ENCODE data around the gene GPATCH2. TPM values are rescaled to one million over a fixed set of nuclear protein-coding genes. Genes with fewer than 3 reads are reported as not detected.

Gene GPATCH2
- total RNA-seq, 1 experiment from 2014 or later = 11.3 TPM

DNA sequence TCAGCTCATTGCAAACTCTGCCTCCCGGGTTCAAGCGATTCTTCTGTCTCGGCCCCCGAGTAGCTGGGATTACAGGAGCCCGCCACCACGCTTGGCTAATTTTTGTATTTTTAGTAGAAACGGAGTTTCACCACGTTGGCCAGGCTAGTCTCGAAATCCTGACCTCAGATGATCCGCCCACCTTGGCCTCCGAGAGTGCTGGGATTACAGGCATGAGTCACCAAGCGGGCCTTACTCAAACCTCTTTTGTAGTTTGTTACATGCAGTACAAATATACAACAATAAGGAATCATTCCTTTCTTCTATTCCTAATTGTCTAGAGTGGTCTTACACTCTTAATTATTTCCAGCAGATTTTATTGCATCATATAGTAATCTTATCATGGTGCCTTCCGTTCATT lies 16.9 kb upstream of the GPATCH2 start:
- Histone ChIP-seq H3K4me1 (ENCODE audit: control insufficient read depth in 1 of 2, insufficient read depth in 2 of 2, low read length in 2 of 2) (peaks cover 0 to 5% of the 10 kb centered on the region in 2 experiments; a peak in 2 of 4 replicates), H3K9me2 (ENCODE audit: insufficient read depth) (no peaks in the 10 kb centered on the region), H3K4me3 (replicated peaks in 1 of 2; ENCODE audit: low read depth in 1 of 2, low read length in 2 of 2) (no peak overlapping the region), H3K79me2 (ENCODE audit: insufficient read depth, low read length) (no peaks in the 10 kb centered on the region), H3K9me3 (ENCODE audit: control insufficient read depth in 1 of 2, insufficient read depth in 1 of 2, low read depth in 1 of 2, low read length in 2 of 2) (no peaks in the 10 kb centered on the region), H3K36me3 (ENCODE audit: control insufficient read depth in 1 of 2, insufficient read depth in 2 of 2, low read length in 2 of 2) (no peaks in the 10 kb centered on the region), H3K27me3 (ENCODE audit: insufficient read depth, low read length) (no peaks in the 10 kb centered on the region), H3K9ac (ENCODE audit: low read length) (no peak overlapping the region), H2AFZ (ENCODE audit: low read depth, low read length, poor library complexity, severe bottlenecking) (no peak overlapping the region), H4K20me1 (ENCODE audit: insufficient read depth) (no peaks in the 10 kb centered on the region), H3K4me2 (ENCODE audit: low read length) (peak overlapping the region; percentile 3; the same call in 1 of the 2 replicates), H3K27ac (ENCODE audit: low read depth, low read length) (no peak overlapping the region)
- no peak for DNase-seq (ENCODE audit: low read depth, low spot score)
- ATAC-seq = peak; percentile 54
- RAD21 ChIA-PET (ENCODE audit: low non-redundant PET in 1 of 2, low total read pairs in 2 of 2, uncharacterized antibody in 2 of 2, unreplicated experiment in 2 of 2) = no interaction called here
- intact Hi-C loops (cut with micrococcal nuclease) = no loop called here
- POLR2A ChIA-PET = interaction anchor here (1.0 kb wide), 1 partner anchor 17 kb away, joined by 3 read pairs; the partner anchor contains the start of genes GPATCH2 and SPATA17
- no peak for TF ChIP-seq ELF1 (IDR thresholded peaks at IDR 0.05; ENCODE audit: borderline replicate concordance, low read depth)
- no peak for TF ChIP-seq RAD21 (IDR thresholded peaks at IDR 0.05; ENCODE audit: low read depth)
- TF ChIP-seq EGR1 (IDR thresholded peaks at IDR 0.05; ENCODE audit: low read depth) = peak; percentile 60
- TF ChIP-seq ZFX (IDR thresholded peaks at IDR 0.05) = no peak
- CTCF ChIA-PET = no interaction called here
- no TSS peak for BruUV-seq (replicated peaks)

DNA sequence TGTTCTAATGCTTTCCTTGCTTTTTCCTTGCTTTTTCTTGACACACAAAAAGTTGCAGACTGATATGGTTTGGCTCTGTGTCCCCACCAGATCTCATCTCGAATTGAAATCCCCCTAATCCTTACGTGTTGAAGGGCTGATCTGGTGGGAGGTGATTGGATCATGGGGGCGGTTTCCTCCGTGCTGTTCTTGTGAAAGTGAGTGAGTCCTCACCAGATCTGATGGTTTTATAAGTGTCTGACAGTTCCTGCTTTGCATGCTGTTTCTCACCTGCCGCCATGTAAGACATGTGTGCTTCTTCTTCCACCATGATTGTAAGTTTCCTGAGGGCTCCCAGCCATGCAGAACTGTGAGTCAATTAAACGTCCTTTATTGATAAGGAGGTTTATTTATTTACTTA lies 11.6 kb upstream of the GPATCH2 start:
- no peaks in the 10 kb centered on the region for H3K9me2 ChIP-seq (ENCODE audit: insufficient read depth)
- no peak overlapping the region for H3K4me2 ChIP-seq (ENCODE audit: low read length)
- H3K9ac ChIP-seq (ENCODE audit: low read length) = no peak overlapping the region
- RAD21 ChIA-PET (ENCODE audit: low non-redundant PET in 1 of 2, low total read pairs in 2 of 2, uncharacterized antibody in 2 of 2, unreplicated experiment in 2 of 2) = no interaction called here
- CTCF ChIA-PET = no interaction called here
- TF ChIP-seq EZH2 (IDR thresholded peaks at IDR 0.05) (no peak), RAD21 (IDR thresholded peaks at IDR 0.05; ENCODE audit: low read depth) (no peak), ZFX (IDR thresholded peaks at IDR 0.05) (no peak), SRF (IDR thresholded peaks at IDR 0.05; ENCODE audit: low read depth) (no peak)
- TF ChIP-seq, protein P1, sequence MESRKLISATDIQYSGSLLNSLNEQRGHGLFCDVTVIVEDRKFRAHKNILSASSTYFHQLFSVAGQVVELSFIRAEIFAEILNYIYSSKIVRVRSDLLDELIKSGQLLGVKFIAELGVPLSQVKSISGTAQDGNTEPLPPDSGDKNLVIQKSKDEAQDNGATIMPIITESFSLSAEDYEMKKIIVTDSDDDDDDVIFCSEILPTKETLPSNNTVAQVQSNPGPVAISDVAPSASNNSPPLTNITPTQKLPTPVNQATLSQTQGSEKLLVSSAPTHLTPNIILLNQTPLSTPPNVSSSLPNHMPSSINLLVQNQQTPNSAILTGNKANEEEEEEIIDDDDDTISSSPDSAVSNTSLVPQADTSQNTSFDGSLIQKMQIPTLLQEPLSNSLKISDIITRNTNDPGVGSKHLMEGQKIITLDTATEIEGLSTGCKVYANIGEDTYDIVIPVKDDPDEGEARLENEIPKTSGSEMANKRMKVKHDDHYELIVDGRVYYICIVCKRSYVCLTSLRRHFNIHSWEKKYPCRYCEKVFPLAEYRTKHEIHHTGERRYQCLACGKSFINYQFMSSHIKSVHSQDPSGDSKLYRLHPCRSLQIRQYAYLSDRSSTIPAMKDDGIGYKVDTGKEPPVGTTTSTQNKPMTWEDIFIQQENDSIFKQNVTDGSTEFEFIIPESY (IDR thresholded peaks at IDR 0.05; ENCODE audit: extremely low read depth, insufficient replicate concordance, low read length) = no peak
- H2AFZ ChIP-seq (ENCODE audit: low read depth, low read length, poor library complexity, severe bottlenecking) = no peak overlapping the region
- ATAC-seq (no peak), DNase-seq (ENCODE audit: low read depth, low spot score) (no peak)
- no peaks in the 10 kb centered on the region for H3K79me2 ChIP-seq (ENCODE audit: insufficient read depth, low read length)
- no TSS peak for BruUV-seq (replicated peaks)
- POLR2A ChIA-PET = no interaction called here
- no peaks in the 10 kb centered on the region for H3K36me3 ChIP-seq (ENCODE audit: control insufficient read depth in 1 of 2, insufficient read depth in 2 of 2, low read length in 2 of 2)
- no peak overlapping the region for H3K27ac ChIP-seq (ENCODE audit: low read depth, low read length)
- H3K27me3 ChIP-seq (ENCODE audit: insufficient read depth, low read length) = no peaks in the 10 kb centered on the region
- H3K4me3 ChIP-seq (replicated peaks in 1 of 2; ENCODE audit: low read depth in 1 of 2, low read length in 2 of 2) = no peak overlapping the region
- intact Hi-C loops (cut with micrococcal nuclease) = no loop called here
- H3K4me1 ChIP-seq (ENCODE audit: control insufficient read depth in 1 of 2, insufficient read depth in 2 of 2, low read length in 2 of 2) = no peaks in the 10 kb centered on the region; a peak in 1 of 4 replicates
- no peaks in the 10 kb centered on the region for H3K9me3 ChIP-seq (ENCODE audit: control insufficient read depth in 1 of 2, insufficient read depth in 1 of 2, low read depth in 1 of 2, low read length in 2 of 2)
- H4K20me1 ChIP-seq (ENCODE audit: insufficient read depth) = no peaks in the 10 kb centered on the region
